GM19372 (cell line): ENCODE data around the gene RAMACL.
"Not testable (repeated sequence)": the region's sequence is repeated elsewhere in the genome, so short reads cannot be mapped to it uniquely, and the experiment has no call there.

Experiments
- ATAC-seq: cut with Tn5 transposase; IDR thresholded peaks from one replicate; pipeline ENCODE4 v1.9.1; 2021; ENCODE audit warnings: mild to moderate bottlenecking, low read depth, moderate library complexity; ENCODE audit not compliant: unreplicated experiment

RAMACL gene

GRCh38 chr6:166586424-166587156 lies at the start of gene RAMACL:
Gene RAMACL, minus strand, starts transcription at chr6:166586678. Its CDS starts 201 bp downstream, at chr6:166586477.
- ATAC-seq: peak; percentile 70

GRCh38 chr6:166635013-166635970 lies 48.8 kb upstream of the RAMACL start:
- no peak for ATAC-seq

- not testable (repeated sequence) for ATAC-seq
Observed at GRCh38 chr6:166634581-166634980, 48.1 kb upstream of the RAMACL start.

- no peak for ATAC-seq
Observed at GRCh38 chr6:166633732-166634535, 47.5 kb upstream of the RAMACL start.

- no peak for ATAC-seq
Observed at GRCh38 chr6:166632731-166633130, 46.3 kb upstream of the RAMACL start.

DNA sequence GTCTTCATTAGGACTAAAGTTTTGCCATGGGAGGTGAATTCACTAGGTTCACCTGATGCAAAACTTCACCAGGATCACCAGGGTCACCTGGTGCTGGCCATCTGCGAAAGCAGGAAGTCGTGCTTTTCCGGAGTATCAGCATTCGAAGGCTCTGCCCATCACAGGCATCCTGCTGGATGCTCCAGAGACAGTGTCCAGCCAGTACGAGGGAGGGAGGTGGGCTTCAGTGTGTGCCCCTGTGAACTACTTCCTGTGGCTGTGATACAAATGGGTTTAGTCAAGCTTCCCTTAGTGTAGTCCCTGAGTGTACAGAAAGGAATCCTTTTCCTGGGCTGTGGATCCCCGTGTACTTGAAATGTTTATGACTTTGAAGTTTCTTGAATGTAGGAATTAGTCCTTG lies 44.0 kb upstream of the RAMACL start:
- no peak for ATAC-seq

DNA sequence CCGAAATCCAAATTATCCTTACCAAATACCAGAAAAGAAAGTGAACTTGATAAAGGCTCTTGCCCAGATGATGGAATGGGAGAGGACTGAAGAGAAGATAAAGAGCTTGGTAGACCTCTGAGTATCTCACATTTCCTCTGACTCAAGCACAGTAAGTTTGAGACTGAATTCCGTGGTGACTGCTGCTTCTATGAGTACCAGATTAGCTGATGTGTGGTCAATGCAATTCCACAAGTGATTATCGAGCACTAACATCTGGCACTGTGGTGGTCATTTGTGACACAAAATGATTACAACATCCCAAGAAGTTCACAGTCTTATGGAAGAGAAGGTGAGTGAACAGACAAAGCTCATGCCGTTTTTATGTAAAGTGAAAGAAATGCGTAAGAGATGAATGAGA lies 43.1 kb upstream of the RAMACL start:
- no peak for ATAC-seq

DNA sequence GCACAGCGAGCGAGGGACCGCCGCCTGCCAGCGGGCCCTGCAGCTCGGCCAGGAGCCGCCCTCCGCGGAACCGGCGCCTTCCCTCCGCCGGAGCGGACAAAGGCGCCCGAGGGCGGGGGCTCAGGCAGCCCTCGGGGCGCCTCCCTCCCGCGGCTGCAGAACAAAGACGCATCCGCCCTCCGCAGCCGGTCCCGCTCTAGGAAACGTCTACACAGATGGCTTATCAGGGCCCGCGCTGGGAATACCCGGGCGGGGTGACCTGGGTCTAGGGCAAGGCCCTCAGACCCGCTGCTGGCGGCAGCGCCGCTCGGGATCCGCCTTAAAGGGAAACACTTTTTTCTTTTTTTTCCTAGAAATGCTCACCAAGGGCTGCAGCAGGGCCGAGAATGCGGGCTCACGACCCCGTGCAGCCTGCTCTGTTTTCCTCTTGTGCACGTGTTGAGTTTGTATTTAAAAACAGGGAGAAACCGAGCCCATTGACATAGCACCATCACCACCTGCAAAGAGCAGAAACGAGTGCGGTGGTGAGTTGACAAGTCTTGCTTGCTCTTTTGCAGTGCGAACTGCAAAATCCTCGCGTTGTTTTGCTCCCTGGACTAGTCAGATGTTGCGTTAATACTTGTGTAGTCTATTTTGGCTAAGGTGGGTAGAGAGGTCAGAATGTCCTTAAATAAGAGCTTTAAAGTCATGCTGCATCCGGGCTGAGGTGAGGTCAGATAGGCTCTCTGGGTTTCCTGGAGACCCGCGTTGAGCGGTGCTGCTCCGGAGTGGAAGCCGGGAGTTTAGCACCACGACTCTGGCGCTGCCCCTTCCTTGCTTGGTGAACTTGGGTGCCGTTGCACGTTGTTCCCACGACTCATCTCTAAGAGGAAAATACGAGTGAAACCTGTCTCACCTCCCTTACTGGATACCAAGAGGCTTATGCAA lies 41.7 kb upstream of the RAMACL start:
- peak; percentile 26 for ATAC-seq

DNA sequence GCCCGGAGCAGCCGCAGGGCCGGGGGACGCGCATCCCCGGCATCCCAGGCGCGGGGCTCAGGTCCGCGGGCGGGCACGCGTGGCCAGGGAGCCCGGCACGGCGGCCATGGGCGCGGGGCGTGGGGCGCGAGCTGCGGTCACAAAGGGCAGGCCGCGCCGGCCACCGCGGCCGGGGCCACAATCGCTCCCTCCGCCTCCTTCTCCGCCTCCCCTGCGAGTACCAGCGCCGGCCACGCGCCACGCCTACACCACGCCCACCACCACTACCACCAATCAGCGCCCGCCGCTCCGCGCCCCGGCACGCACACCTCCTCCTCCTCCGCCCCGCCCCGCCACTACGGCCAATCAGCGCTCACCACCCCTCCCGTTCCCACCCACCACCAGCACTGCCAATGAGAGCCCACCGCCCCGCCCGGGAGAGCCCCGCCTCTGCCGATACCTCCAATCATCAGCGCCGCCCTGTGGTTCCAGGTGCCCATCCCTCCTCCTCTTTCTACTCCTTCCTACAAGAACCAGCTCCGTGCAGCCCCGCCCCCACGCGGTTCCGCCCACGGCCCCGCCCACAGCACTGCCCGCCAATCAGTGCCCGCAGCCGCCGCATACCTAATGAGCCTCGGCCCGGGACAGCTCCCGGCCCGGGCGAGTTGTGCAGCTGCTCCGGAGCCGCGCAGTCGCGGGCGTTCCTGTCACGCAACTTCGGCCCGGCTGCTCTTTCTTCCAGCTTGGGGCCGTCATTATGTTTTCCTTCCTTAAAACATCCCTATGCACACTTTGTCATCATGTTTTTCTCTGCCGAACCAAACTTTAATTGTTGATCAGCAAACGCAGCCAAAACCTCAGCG lies 40.8 kb upstream of the RAMACL start, which contains the start of gene RPS6KA2:
TSS of gene RPS6KA2 (minus strand) at position 219 of the 842 bp plus-strand sequence. CDS start 232 bp downstream, outside the sequence.
- ATAC-seq: peak; percentile 85

DNA sequence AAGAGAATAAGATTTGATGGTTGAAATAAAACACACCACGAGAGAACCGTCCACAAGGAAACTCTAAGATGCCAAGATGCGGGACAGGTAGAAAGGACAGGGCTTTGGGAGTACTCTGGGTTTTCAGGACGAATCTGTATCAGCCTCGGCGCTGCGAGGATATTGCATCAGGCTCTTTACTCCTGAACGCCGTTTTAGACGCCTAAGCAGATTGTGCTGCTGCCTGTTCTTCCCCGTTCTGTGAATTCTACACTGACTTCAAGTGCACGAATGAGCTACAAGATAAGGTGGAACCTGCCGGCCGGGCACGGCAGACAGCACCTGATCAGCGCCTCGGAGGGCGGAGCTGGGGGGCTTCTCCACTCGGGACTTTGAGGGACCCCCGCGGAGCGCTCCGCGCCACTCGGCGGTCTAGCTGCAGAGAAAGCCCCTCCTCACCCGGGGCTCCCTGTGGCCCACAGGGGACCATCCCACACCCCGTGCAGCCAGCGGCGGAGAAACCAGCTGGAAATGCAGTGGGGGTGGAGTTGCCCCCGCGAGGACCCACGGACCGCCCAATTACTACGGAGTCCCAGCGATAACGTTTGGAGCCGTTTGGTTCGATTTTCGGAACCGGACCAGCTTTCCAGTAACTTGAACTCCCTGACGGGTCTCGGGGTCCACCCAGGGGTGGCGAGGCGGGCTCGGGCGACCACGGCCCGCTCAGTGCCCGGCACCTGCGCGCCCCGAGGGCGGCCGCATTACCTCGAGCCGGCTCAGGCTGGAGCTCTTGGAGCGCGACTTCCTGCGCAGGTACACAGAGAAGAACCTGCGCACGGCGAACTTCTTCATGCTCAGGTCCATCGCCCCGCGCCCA lies 39.9 kb upstream of the RAMACL start:
- ATAC-seq: peak; percentile 4

DNA sequence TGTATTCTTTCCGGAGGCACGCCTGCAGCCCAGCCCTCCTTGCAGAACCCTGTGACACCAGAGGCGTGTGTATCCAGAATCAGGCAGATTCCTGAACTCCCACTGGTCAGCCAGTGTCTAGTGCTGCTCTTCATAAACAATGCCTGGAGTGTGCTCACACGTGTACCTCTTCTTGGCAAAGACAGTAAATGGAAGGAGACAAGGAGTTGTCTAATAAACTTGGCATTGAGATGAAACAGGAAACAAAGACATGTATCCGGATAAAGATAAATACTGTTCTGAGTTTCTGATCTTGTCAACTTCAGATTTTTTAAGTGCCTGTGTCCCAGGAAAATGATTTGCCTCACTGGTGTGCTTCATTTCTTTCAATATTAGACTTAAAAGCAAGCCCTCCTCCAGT lies 38.9 kb upstream of the RAMACL start:
- no peak for ATAC-seq

GRCh38 chr6:166624275-166624674 lies 37.8 kb upstream of the RAMACL start:
- ATAC-seq: no peak

- ATAC-seq: no peak
Observed at GRCh38 chr6:166623318-166623717, 36.8 kb upstream of the RAMACL start.

DNA sequence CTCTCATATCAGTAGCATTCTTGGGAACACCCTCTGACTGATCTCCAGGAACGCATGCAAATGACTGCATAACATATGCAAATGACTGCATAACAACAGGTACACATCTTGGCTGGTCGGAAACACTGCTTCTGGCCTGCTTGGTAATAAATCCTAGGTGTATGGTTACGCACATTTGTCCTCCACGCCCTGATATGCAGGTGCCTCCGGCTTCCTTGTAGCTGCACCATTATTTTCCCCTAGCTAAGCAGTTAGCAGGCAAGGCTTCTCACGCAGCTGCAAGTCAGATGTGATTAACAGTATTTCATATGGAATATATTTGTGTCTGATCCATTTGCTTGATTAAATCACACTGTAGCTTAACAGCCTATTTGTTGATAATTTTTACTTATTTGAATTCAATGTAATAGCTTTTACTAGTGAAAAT lies 34.6 kb upstream of the RAMACL start:
- no peak for ATAC-seq

GRCh38 chr6:166620478-166621113 lies 34.1 kb upstream of the RAMACL start:
- ATAC-seq: no peak

- no peak for ATAC-seq
Observed at GRCh38 chr6:166619912-166620311, 33.4 kb upstream of the RAMACL start.
